Right atrium auricular region (tissue), 2 donors: Measurements from ENCODE around the gene PHF24. TPM values are rescaled to one million over a fixed set of nuclear protein-coding genes. Genes with fewer than 3 reads are reported as not detected.
A peak's percentile ranks its signal among the peaks of the same experiment; 100 is the strongest.

Source experiments
- DNase-seq: peaks from one replicate; pipeline ENCODE4 v3.0.0-alpha.2; 2019; ENCODE audit warnings: low spot score
- H3K27ac ChIP-seq, 2 donors: fragments of 200-600 bp; sonication (generic); 1 replicate in 1 of 2; 2 replicates in 1 of 2; pipeline ENCODE4 v1.5.1; 2016 to 2019
- H3K27me3 ChIP-seq, 2 donors: fragments of 200-600 bp; sonication (generic); one replicate each; pipeline versions ENCODE4 v1.5.1 to v1.6.0; 2017 to 2019
- H3K36me3 ChIP-seq: fragments of 200-600 bp; sonication (generic); one replicate; pipeline ENCODE4 v1.5.1; 2016
- H3K4me1 ChIP-seq, 2 donors: fragments of 200-600 bp; sonication (generic); one replicate each; pipeline versions ENCODE4 v1.5.1 to v1.6.0; 2017 to 2019
- H3K4me3 ChIP-seq, 2 donors: fragments of 200-600 bp; sonication (generic); 1 replicate in 1 of 2; 2 replicates in 1 of 2; pipeline ENCODE4 v1.5.1; 2017 to 2019; ENCODE audit warnings: mild to moderate bottlenecking in 1 of 2, moderate library complexity in 1 of 2
- H3K9me3 ChIP-seq, 2 donors: fragments of 200-600 bp; sonication (generic); one replicate each; pipeline ENCODE4 v1.5.1; 2019
- total RNA-seq, 2 donors: library from RNA; depleted of rRNA; stranded (reverse); fragments of >200 nt; gene quantifications; one replicate each; pipeline ENCODE4 v1.1.0, GENCODE V29; 2016
- TF ChIP-seq, protein P1 (sequence below), 2 donors: fragments of 200-600 bp; sonication (generic); IDR thresholded peaks; one replicate each; pipeline ENCODE4 v1.5.1; 2019; ENCODE audit warnings: antibody characterized with exemption in 2 of 2

PHF24 gene
- total RNA-seq, 2 donors from 2014 or later: 0.67 TPM; not detected in 1

- peaks cover 0 to 40% of the 10 kb centered on the region in 2 donors for H3K4me1 ChIP-seq
- no peaks in the 10 kb centered on the region for H3K27me3 ChIP-seq
- H3K4me3 ChIP-seq: no peak overlapping the region
- H3K9me3 ChIP-seq: no peaks in the 10 kb centered on the region
- peak; percentile 57 for DNase-seq
- peak overlapping the region; percentile 99 to 100 for H3K27ac ChIP-seq
- peaks cover 20% of the 10 kb centered on the region for H3K36me3 ChIP-seq
- TF ChIP-seq, protein P1, sequence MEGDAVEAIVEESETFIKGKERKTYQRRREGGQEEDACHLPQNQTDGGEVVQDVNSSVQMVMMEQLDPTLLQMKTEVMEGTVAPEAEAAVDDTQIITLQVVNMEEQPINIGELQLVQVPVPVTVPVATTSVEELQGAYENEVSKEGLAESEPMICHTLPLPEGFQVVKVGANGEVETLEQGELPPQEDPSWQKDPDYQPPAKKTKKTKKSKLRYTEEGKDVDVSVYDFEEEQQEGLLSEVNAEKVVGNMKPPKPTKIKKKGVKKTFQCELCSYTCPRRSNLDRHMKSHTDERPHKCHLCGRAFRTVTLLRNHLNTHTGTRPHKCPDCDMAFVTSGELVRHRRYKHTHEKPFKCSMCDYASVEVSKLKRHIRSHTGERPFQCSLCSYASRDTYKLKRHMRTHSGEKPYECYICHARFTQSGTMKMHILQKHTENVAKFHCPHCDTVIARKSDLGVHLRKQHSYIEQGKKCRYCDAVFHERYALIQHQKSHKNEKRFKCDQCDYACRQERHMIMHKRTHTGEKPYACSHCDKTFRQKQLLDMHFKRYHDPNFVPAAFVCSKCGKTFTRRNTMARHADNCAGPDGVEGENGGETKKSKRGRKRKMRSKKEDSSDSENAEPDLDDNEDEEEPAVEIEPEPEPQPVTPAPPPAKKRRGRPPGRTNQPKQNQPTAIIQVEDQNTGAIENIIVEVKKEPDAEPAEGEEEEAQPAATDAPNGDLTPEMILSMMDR (IDR thresholded peaks at IDR 0.05): no peak
These were observed 40.2 kb downstream of the PHF24 start for GRCh38 chr9:34998266-34998665.

GRCh38 chr9:34999576-34999975, 41.5 kb downstream of the PHF24 start:
- Histone ChIP-seq H3K4me3 (no peak overlapping the region), H3K27me3 (no peaks in the 10 kb centered on the region), H3K4me1 (peaks cover 0 to 27% of the 10 kb centered on the region in 2 donors), H3K27ac (no peak overlapping the region), H3K9me3 (no peaks in the 10 kb centered on the region), H3K36me3 (peaks cover 20% of the 10 kb centered on the region)
- DNase-seq: peak; percentile 44
- TF ChIP-seq, protein P1 (IDR thresholded peaks at IDR 0.05): no peak

DNA sequence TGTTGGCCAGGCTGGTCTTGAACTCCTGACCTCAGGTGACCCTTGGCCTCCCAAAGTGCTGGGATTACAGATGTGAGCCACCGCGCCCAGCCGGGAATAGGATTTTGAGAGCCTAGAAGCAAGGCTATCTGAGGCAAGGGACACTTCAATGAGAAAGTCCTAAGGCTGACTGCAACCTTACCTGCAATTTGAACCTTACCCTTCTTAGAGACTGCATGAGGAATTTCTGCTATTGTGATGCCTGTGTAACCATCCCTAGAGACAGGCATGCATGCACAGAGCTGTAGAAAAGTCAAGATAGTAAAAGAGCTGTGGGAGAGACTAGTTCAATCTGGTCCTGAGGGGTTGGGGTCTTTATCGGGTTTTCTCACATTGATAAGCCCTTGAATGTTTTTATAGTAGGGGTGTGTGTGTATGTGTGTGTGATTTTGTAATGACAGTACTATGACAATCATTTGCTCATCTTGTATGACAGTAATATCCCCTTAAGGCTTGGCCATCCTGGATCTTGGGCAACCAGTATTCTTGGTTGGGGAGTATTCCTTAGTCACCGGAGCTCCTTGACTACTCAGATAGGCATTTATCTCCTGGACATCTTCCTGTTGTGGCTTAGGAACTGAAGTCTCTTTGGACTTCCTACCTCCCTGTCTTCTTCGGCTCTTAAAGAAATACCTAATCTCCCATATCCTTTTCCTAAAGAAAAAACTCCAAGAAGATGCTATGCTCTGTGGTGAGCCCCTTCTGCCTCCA, 42.6 kb downstream of the PHF24 start:
- peaks cover 20% of the 10 kb centered on the region for H3K36me3 ChIP-seq
- DNase-seq: peak; percentile 44

GRCh38 chr9:35001285-35001677, 43.2 kb downstream of the PHF24 start:
- Histone ChIP-seq H3K4me1 (peaks cover 0 to 15% of the 10 kb centered on the region in 2 donors), H3K9me3 (no peaks in the 10 kb centered on the region), H3K27me3 (no peaks in the 10 kb centered on the region), H3K27ac (no peak overlapping the region), H3K4me3 (no peak overlapping the region), H3K36me3 (peaks cover 18% of the 10 kb centered on the region)
- TF ChIP-seq, protein P1 (IDR thresholded peaks at IDR 0.05): no peak
- DNase-seq: no peak

More for the DNA sequence above, 42.6 kb downstream of the PHF24 start:
- Histone ChIP-seq H3K4me1 (peaks cover 0 to 16% of the 10 kb centered on the region in 2 donors), H3K27me3 (no peaks in the 10 kb centered on the region), H3K4me3 (no peak overlapping the region), H3K9me3 (no peaks in the 10 kb centered on the region), H3K27ac (no peak overlapping the region)
- TF ChIP-seq, protein P1 (IDR thresholded peaks at IDR 0.05): no peak

GRCh38 chr9:35001803-35002502, 43.9 kb downstream of the PHF24 start:
- peaks cover 12% of the 10 kb centered on the region for H3K36me3 ChIP-seq
- DNase-seq: peak; percentile 4
- no peaks in the 10 kb centered on the region for H3K27me3 ChIP-seq
- no peak overlapping the region for H3K27ac ChIP-seq
- H3K4me3 ChIP-seq: no peak overlapping the region
- TF ChIP-seq, protein P1 (IDR thresholded peaks at IDR 0.05): no peak
- no peaks in the 10 kb centered on the region for H3K9me3 ChIP-seq
- H3K4me1 ChIP-seq: peaks cover 0 to 15% of the 10 kb centered on the region in 2 donors
